Measurements from ENCODE around the gene PARD6A.

DNA sequence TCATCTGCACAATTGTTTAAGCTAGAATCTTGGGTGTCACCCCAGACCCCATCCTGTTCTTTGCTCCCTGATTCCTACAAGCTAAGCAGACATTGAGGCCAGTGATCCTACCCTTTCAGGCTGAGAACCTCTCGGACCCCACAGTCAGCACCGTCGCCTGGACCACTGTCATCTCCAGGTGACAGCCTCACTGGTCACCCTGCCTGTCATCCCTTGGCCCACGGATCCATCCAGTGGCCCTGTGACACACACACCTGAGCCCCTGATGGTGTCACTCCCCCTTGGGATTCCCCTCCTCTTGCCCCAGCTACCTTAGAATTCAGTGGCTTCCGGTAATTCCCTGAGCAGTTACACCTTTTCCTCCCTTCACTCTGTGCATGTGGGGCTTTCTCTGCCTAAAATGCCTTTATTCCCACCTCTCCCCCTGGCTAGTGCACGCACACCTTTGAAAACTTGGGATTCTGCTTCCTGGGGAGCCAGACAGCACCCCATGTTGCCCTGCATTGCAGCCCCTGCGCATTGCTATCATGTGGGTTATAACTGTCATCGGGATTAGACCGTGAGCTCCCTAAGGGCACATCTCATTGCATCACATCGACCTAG is 8.8 kb downstream of the PARD6A start:
- TF ChIP-seq, protein P1, sequence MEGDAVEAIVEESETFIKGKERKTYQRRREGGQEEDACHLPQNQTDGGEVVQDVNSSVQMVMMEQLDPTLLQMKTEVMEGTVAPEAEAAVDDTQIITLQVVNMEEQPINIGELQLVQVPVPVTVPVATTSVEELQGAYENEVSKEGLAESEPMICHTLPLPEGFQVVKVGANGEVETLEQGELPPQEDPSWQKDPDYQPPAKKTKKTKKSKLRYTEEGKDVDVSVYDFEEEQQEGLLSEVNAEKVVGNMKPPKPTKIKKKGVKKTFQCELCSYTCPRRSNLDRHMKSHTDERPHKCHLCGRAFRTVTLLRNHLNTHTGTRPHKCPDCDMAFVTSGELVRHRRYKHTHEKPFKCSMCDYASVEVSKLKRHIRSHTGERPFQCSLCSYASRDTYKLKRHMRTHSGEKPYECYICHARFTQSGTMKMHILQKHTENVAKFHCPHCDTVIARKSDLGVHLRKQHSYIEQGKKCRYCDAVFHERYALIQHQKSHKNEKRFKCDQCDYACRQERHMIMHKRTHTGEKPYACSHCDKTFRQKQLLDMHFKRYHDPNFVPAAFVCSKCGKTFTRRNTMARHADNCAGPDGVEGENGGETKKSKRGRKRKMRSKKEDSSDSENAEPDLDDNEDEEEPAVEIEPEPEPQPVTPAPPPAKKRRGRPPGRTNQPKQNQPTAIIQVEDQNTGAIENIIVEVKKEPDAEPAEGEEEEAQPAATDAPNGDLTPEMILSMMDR (IDR thresholded peaks at IDR 0.05; ENCODE audit: borderline replicate concordance, extremely low read depth, low read length, poor library complexity, severe bottlenecking) = no peak
- TF ChIP-seq EZH2 (IDR thresholded peaks at IDR 0.05; ENCODE audit: borderline replicate concordance, low read depth, low read length, severe bottlenecking) = no peak
